ENCODE data around the gene ADAM23.

DNA sequence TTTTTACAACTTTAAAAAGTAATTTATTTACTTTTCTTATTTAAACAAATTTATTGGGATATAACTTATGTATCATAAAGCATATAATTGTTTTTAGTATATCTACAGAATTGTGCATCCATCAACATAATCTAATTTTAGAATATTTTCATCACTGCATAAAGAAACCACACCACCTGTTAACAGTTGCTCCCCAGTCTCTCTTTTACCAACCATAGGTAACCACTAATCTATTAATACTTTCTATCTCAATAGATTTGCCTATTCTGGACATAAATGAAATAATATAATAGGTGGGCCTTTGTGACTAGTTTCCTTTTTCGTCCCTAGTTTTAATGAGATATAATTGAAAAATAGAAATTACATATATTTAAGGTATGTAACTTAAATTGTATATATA is 90.6 kb downstream of the ADAM23 start:
- TF ChIP-seq, protein P1, sequence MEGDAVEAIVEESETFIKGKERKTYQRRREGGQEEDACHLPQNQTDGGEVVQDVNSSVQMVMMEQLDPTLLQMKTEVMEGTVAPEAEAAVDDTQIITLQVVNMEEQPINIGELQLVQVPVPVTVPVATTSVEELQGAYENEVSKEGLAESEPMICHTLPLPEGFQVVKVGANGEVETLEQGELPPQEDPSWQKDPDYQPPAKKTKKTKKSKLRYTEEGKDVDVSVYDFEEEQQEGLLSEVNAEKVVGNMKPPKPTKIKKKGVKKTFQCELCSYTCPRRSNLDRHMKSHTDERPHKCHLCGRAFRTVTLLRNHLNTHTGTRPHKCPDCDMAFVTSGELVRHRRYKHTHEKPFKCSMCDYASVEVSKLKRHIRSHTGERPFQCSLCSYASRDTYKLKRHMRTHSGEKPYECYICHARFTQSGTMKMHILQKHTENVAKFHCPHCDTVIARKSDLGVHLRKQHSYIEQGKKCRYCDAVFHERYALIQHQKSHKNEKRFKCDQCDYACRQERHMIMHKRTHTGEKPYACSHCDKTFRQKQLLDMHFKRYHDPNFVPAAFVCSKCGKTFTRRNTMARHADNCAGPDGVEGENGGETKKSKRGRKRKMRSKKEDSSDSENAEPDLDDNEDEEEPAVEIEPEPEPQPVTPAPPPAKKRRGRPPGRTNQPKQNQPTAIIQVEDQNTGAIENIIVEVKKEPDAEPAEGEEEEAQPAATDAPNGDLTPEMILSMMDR (IDR thresholded peaks at IDR 0.05): no peak
- TF ChIP-seq POLR2AphosphoS5 (IDR thresholded peaks at IDR 0.05) (no peak), EP300 (IDR thresholded peaks at IDR 0.05) (no peak), POLR2A (IDR thresholded peaks at IDR 0.05) (no peak)

Measured in upper lobe of left lung (tissue), 4 donors.